D721Med (cell line): Measurements from ENCODE around the gene GSG1L.

Experiments used
- DNase-seq: peaks from one replicate; pipeline ENCODE4 v3.0.0; 2011; ENCODE audit warnings: low spot score; ENCODE audit not compliant: insufficient read length
- FAIRE-seq: peaks from 2 replicates; lab custom pipeline; 2011; peaks lifted over from hg19 to GRCh38; lab: Jason Lieb, UNC
- CTCF ChIP-seq: IDR thresholded peaks from 2 replicates; pipeline ENCODE4 v1.5.1; 2012; ENCODE audit warnings: mild to moderate bottlenecking, control low read depth; ENCODE audit not compliant: insufficient read depth; ENCODE audit errors: missing control alignments

GSG1L gene

GRCh38 chr16:28057949-28058348 is 5.6 kb downstream of the GSG1L start:
- no peak for DNase-seq
- TF ChIP-seq CTCF = no peak
- FAIRE-seq = no peak

- no peak for DNase-seq
- FAIRE-seq = no peak
- no peak for TF ChIP-seq CTCF
Observed at GRCh38 chr16:28053461-28053860, 10.1 kb downstream of the GSG1L start.

GRCh38 chr16:28052274-28053128 is 11.0 kb downstream of the GSG1L start:
- no peak for TF ChIP-seq CTCF
- DNase-seq = no peak
- FAIRE-seq = no peak

- DNase-seq (no peak), FAIRE-seq (no peak)
- no peak for TF ChIP-seq CTCF
Observed at GRCh38 chr16:28051486-28051885, 12.0 kb downstream of the GSG1L start.

- no peak for DNase-seq
- no peak for TF ChIP-seq CTCF
- FAIRE-seq = no peak
Observed at GRCh38 chr16:28042811-28043210, 20.7 kb downstream of the GSG1L start.

- no peak for FAIRE-seq
- TF ChIP-seq CTCF = no peak
- no peak for DNase-seq
Observed at GRCh38 chr16:28041615-28042014, 21.9 kb downstream of the GSG1L start.

GRCh38 chr16:28040039-28040438 is 23.5 kb downstream of the GSG1L start:
- no peak for DNase-seq
- no peak for FAIRE-seq
- no peak for TF ChIP-seq CTCF
